ENCODE measurements around the gene APOBR. TPM values are rescaled to one million over a fixed set of nuclear protein-coding genes. Genes with fewer than 3 reads are reported as not detected.

APOBR gene
- total and polyA plus RNA-seq, 10 of the 15 experiments (the other 5 are each of a cell fraction or from before 2014, with no cell fraction given) = 0.04 to 2.5 (median 0.54) TPM; not detected in 1

DNA sequence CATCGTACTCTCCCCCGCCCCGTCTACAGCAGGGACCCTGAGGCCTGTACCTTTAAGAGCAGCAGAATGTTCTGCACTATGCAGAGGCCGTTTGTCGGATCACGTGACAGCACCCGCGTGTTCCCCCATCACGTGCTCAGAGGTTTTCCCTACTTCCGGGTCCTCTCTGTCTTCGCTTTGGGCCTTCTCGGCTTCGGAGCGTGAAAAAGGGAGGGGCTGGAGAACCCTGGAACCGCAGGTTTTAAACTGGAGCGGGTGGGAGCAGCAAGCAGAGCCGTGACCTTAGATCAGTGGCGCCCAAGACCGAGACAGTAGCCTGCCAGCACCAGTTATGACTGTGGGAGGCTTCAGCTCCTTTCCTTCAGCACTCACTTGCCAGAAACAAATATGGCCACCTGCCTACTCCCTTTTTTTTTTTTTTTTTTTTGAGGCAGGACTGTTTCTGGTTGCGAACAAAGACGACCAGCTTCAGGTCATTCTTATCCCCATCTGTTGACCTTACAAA lies 2.4 kb upstream of the APOBR start, which contains the start of gene CLN3 (continued):
- TF ChIP-seq, protein P1, sequence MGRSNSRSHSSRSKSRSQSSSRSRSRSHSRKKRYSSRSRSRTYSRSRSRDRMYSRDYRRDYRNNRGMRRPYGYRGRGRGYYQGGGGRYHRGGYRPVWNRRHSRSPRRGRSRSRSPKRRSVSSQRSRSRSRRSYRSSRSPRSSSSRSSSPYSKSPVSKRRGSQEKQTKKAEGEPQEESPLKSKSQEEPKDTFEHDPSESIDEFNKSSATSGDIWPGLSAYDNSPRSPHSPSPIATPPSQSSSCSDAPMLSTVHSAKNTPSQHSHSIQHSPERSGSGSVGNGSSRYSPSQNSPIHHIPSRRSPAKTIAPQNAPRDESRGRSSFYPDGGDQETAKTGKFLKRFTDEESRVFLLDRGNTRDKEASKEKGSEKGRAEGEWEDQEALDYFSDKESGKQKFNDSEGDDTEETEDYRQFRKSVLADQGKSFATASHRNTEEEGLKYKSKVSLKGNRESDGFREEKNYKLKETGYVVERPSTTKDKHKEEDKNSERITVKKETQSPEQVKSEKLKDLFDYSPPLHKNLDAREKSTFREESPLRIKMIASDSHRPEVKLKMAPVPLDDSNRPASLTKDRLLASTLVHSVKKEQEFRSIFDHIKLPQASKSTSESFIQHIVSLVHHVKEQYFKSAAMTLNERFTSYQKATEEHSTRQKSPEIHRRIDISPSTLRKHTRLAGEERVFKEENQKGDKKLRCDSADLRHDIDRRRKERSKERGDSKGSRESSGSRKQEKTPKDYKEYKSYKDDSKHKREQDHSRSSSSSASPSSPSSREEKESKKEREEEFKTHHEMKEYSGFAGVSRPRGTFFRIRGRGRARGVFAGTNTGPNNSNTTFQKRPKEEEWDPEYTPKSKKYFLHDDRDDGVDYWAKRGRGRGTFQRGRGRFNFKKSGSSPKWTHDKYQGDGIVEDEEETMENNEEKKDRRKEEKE (IDR thresholded peaks at IDR 0.05) = no peak
- TF ChIP-seq HCFC1 (IDR thresholded peaks at IDR 0.05; ENCODE audit: low read length) (peak; percentile 75; the same call in 1 of the 2 replicates), CREB1 (IDR thresholded peaks at IDR 0.05; ENCODE audit: low read depth) (peak; percentile 71; the same call in 1 of the 2 replicates), NR2F1 (conservative IDR thresholded peaks at IDR 0.05) (no peak), JUNB (IDR thresholded peaks at IDR 0.05) (no peak), ZNF274 (IDR thresholded peaks at IDR 0.05; ENCODE audit: insufficient read depth, insufficient read length) (no peak), GABPA (IDR thresholded peaks at IDR 0.05; ENCODE audit: low read depth) (peak; percentile 70), SUZ12 (IDR thresholded peaks at IDR 0.05; ENCODE audit: unreplicated experiment) (no peak)
- TF ChIP-seq, protein P2, sequence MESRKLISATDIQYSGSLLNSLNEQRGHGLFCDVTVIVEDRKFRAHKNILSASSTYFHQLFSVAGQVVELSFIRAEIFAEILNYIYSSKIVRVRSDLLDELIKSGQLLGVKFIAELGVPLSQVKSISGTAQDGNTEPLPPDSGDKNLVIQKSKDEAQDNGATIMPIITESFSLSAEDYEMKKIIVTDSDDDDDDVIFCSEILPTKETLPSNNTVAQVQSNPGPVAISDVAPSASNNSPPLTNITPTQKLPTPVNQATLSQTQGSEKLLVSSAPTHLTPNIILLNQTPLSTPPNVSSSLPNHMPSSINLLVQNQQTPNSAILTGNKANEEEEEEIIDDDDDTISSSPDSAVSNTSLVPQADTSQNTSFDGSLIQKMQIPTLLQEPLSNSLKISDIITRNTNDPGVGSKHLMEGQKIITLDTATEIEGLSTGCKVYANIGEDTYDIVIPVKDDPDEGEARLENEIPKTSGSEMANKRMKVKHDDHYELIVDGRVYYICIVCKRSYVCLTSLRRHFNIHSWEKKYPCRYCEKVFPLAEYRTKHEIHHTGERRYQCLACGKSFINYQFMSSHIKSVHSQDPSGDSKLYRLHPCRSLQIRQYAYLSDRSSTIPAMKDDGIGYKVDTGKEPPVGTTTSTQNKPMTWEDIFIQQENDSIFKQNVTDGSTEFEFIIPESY (IDR thresholded peaks at IDR 0.05) = no peak

All from GM12878 (cell line).